Measurements from ENCODE around the gene TNFRSF14. TPM values are rescaled to one million over a fixed set of nuclear protein-coding genes. Genes with fewer than 3 reads are reported as not detected.

The TNFRSF14 gene
- total and polyA plus RNA-seq, 9 of the 15 experiments (the other 6 are each of a cell fraction or from before 2014, with no cell fraction given), result 0.11 to 2.3 (median 0.68) TPM; not detected in 2

- TF ChIP-seq STAT6 (CRISPR knock-in tag; IDR thresholded peaks at IDR 0.05) (no peak), SMARCE1 (IDR thresholded peaks at IDR 0.05) (no peak), TAF7 (tag; IDR thresholded peaks at IDR 0.05) (peak; percentile 39; the same call in 1 of the 2 replicates), CHD4 (IDR thresholded peaks at IDR 0.05; ENCODE audit: insufficient read depth, insufficient replicate concordance, low read depth, low read length, poor library complexity, severe bottlenecking) (no peak), NR2F6 (CRISPR knock-in tag; IDR thresholded peaks at IDR 0.05) (0 out of 2 replicates have a peak, but pooled peaks have one; percentile 22), CHD2 (IDR thresholded peaks at IDR 0.05; ENCODE audit: low read depth, low read length) (peak; percentile 54), FOXA3 (CRISPR knock-in tag; conservative IDR thresholded peaks at IDR 0.05 in 1 of 2, IDR thresholded peaks at IDR 0.05 in 1 of 2) (no peak), ERF (CRISPR knock-in tag; IDR thresholded peaks at IDR 0.05) (peak; percentile 95), MAFF (IDR thresholded peaks at IDR 0.05; ENCODE audit: low read length) (no peak), PTTG1 (tag; IDR thresholded peaks at IDR 0.05; ENCODE audit: low read depth) (no peak), E2F1 (CRISPR knock-in tag; IDR thresholded peaks at IDR 0.05) (no peak), PHF8 (IDR thresholded peaks at IDR 0.05; ENCODE audit: borderline replicate concordance, low read length) (peak; percentile 68; the same call in 1 of the 2 replicates), TCFL5 (CRISPR knock-in tag; conservative IDR thresholded peaks at IDR 0.05) (peak; percentile 81), ZNF239 (CRISPR knock-in tag; IDR thresholded peaks at IDR 0.05) (peak; percentile 82), ZBTB33 (CRISPR knock-in tag; IDR thresholded peaks at IDR 0.05) (no peak), DMBX1 (CRISPR knock-in tag; IDR thresholded peaks at IDR 0.05; ENCODE audit: borderline replicate concordance) (peak; percentile 98), ZC3H4 (CRISPR knock-in tag; IDR thresholded peaks at IDR 0.05; ENCODE audit: borderline replicate concordance) (no peak), RHOXF2B (CRISPR knock-in tag; conservative IDR thresholded peaks at IDR 0.05) (no peak), XRCC5 (IDR thresholded peaks at IDR 0.05; ENCODE audit: low read depth, low read length) (no peak), ZNF668 (CRISPR knock-in tag; IDR thresholded peaks at IDR 0.05) (no peak)
These were observed 30.0 kb upstream of the TNFRSF14 start, which contains the start of gene PANK4 (continued) for GRCh38 chr1:2525920-2526823.
